Progenitor cell of endocrine pancreas (in vitro differentiated cells): ENCODE measurements around the gene LGMN. TPM values are rescaled to one million over a fixed set of nuclear protein-coding genes. Genes with fewer than 3 reads are reported as not detected.

ENCODE experiments used
- DNase-seq: peaks from one replicate; pipeline ENCODE4 v3.0.0; 2021; ENCODE audit warnings: low spot score; ENCODE audit not compliant: unreplicated experiment
- H3K27ac Mint-ChIP-seq: 2 replicates; pipeline ENCODE4 v1.8.0; 2021; ENCODE audit warnings: mild to moderate bottlenecking, moderate library complexity, mixed read lengths
- H3K27me3 Mint-ChIP-seq: 2 replicates; pipeline ENCODE4 v1.8.0; 2021; ENCODE audit warnings: mixed read lengths
- H3K36me3 Mint-ChIP-seq: 2 replicates; pipeline ENCODE4 v1.8.0; 2022; ENCODE audit warnings: mixed read lengths; ENCODE audit not compliant: insufficient read depth
- H3K4me1 Mint-ChIP-seq: 2 replicates; pipeline ENCODE4 v1.8.0; 2021; ENCODE audit warnings: low read depth, mixed read lengths
- H3K4me3 Mint-ChIP-seq: 2 replicates; pipeline ENCODE4 v1.8.0; 2021; ENCODE audit warnings: low read depth, mild to moderate bottlenecking, moderate library complexity, mixed read lengths
- H3K9me3 Mint-ChIP-seq: 2 replicates; pipeline ENCODE4 v1.8.0; 2021; ENCODE audit warnings: low read depth, mixed read lengths
- CTCF ChIP-seq: fragments of 200-600 bp; sonication (generic); IDR thresholded peaks from one replicate; pipeline ENCODE4 v1.5.0; 2021; ENCODE audit warnings: antibody characterized with exemption, mild to moderate bottlenecking; ENCODE audit not compliant: unreplicated experiment
- total RNA-seq: library from RNA; stranded (reverse); gene quantifications from 2 replicates; pipeline ENCODE4 v1.2.1, GENCODE V29; 2021

Gene LGMN
- total RNA-seq, 1 donor from 2014 or later, result 63.3 TPM

GRCh38 chr14:92666251-92666650, 82.2 kb downstream of the LGMN start:
- no peak for TF ChIP-seq CTCF
- H3K36me3 Mint-ChIP-seq, result no peaks in the 10 kb centered on the region
- DNase-seq, result no peak
- H3K4me3 Mint-ChIP-seq, result no peak overlapping the region
- no peaks in the 10 kb centered on the region for H3K9me3 Mint-ChIP-seq
- H3K27me3 Mint-ChIP-seq, result no peaks in the 10 kb centered on the region
- H3K4me1 Mint-ChIP-seq, result no peaks in the 10 kb centered on the region
- no peak overlapping the region for H3K27ac Mint-ChIP-seq

- no peak for TF ChIP-seq CTCF
- peak overlapping the region; percentile 14 for H3K27ac Mint-ChIP-seq
- H3K27me3 Mint-ChIP-seq, result no peaks in the 10 kb centered on the region
- H3K4me1 Mint-ChIP-seq, result no peaks in the 10 kb centered on the region
- DNase-seq, result no peak
- no peak overlapping the region for H3K4me3 Mint-ChIP-seq
- H3K9me3 Mint-ChIP-seq, result no peaks in the 10 kb centered on the region
- no peaks in the 10 kb centered on the region for H3K36me3 Mint-ChIP-seq
These were observed 82.7 kb downstream of the LGMN start for GRCh38 chr14:92665661-92666110.

DNA sequence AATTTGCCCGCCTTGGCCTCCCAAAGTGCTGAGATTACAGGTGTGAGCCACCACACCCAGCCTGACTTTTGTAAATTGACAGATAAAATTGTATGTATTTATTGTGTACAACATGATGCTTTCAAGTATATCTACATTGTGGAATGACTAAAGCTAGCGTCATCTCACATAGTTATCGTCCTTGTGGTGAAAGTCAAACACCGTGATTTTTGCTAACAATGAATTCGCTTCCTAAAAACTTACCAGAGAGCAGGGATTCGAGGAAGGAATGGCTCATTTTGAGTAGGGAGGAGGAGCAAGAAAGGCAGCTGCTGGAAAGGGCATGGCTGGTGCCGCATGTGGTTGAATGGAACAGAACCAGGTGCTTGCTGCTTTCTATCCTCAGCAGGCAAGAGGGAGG, 85.4 kb downstream of the LGMN start:
- Mint-ChIP-seq H3K27ac (no peak overlapping the region), H3K27me3 (no peaks in the 10 kb centered on the region), H3K9me3 (no peaks in the 10 kb centered on the region), H3K36me3 (no peaks in the 10 kb centered on the region), H3K4me1 (no peaks in the 10 kb centered on the region), H3K4me3 (no peak overlapping the region)
- no peak for TF ChIP-seq CTCF
- no peak for DNase-seq

DNA sequence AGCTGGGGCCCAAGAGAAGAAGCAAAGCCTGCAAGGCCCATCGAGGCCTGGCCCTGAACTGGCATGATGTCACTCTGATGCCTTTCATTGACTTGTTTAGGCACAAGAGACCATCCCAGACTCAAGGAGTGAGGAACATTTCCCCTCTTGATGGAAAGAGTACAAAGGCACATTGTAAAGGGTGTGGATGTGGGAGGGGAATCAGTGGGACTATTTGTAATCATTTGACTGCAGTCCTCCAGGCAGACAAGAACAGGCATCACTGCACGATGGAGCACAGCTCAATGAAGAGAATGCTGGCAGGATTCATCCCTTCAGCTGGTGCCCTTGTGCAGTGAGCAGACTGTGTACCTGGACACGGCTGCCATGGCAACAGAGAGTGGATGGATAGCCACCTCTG, 87.9 kb downstream of the LGMN start:
- Mint-ChIP-seq H3K4me1 (no peaks in the 10 kb centered on the region), H3K4me3 (no peak overlapping the region), H3K9me3 (no peaks in the 10 kb centered on the region), H3K27me3 (no peaks in the 10 kb centered on the region), H3K27ac (no peak overlapping the region), H3K36me3 (no peaks in the 10 kb centered on the region)
- no peak for TF ChIP-seq CTCF
- DNase-seq, result no peak

DNA sequence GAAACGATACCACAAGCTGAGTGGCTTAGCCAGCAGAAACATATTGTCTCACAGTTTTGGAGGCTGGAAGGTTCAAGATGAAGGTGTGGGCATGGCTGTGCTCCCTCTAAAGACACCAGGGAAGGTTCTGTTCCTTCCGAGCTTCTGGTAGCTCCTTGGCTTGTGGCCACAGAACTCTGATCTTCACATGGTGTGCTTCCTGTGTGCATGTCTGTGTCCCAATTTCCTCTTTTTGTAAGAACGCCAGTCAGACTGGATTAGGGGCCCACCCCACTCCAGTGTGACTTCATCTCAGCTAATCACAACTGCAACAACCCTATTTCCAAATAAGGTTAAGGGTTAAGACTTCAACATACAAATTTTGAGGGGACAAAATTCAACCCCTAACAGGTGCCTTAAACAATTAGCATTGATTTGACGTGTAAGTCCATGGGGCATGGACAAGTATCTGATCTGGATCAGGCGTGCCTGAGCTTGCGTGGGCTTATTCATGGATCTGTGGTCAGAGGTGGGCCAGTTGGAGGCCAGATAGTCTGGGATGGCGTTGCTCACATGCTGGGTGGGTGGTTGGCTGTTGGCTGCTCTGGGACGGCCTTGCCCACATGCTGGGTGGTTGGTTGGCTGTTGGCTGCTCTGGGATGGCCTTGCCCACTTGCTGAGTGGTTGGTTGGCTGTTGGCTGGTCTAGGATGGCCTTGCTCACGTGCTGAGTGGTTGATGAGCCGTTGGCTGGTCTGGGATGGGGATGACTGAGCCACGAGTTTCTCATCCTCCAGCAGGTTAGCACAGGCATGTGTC, 88.5 kb downstream of the LGMN start:
- Mint-ChIP-seq H3K4me3 (no peak overlapping the region), H3K9me3 (no peaks in the 10 kb centered on the region), H3K36me3 (no peaks in the 10 kb centered on the region), H3K27ac (no peak overlapping the region), H3K27me3 (no peaks in the 10 kb centered on the region), H3K4me1 (no peaks in the 10 kb centered on the region)
- DNase-seq, result no peak
- no peak for TF ChIP-seq CTCF
